ENCODE measurements around the gene FIBP.

Gene FIBP

DNA sequence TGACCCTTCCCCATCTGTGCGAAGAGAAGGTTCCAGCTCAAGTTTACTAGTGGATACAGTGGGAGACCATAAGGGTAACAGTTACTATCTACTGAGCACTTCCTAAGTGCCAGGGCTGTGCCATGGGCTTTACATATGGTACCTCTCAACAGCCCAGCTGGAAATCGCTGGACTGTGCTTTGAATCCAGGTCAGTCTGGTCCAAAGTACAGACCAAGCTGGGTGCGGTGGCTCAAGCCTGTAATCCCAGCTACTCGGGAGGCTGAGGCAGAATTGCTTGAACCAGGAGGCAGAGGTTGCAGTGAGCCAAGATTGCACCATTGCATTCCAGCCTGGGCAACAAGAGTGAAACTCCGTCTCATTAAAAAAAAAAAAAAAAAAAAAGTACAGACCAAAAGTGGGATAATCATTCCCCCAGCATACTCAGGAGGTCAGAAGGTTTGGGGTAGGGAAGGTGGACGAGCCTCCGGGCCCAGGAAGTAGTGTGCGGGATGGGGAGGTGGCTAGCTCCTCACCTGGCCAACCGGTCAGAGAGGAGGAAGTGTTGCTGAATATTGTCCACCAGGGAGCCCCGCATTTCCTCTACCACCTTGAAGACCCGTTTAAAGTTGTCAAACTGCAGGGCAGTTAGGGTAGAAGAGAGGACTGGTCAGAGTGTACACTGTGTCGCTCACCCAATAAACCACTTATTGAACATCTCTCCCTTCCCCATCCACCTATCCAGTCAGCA is 2.3 kb downstream of the FIBP start:
- H3K27ac ChIP-seq: peak overlapping the region; percentile 82; the same call in 1 of the 2 replicates
- TF ChIP-seq CTCF (IDR thresholded peaks at IDR 0.05): no peak
- TF ChIP-seq ZFX (IDR thresholded peaks at IDR 0.05; ENCODE audit: borderline replicate concordance): no peak

DNA sequence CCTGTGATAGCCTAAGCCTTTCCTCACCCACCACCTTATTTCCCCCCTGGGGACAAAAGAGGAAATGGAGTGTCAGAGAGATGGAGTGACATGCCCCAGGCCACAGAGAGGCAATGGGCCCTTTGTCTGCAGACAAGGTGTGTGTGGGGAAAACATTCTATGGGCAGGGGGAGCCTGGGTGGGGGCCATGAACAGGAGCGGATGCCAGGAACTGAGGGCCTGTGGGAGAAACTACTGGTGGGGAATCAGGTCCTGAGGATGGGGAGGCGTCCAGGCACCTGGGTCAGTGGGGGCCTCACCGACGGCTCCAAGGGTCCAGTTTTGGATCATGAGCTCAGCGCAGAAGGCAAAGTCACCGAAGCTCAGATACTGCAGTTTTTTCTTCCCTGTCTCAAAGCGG is 3.0 kb downstream of the FIBP start:
- H3K27ac ChIP-seq: no peak overlapping the region
- TF ChIP-seq CTCF (IDR thresholded peaks at IDR 0.05) (no peak), ZFX (IDR thresholded peaks at IDR 0.05; ENCODE audit: borderline replicate concordance) (no peak)

DNA sequence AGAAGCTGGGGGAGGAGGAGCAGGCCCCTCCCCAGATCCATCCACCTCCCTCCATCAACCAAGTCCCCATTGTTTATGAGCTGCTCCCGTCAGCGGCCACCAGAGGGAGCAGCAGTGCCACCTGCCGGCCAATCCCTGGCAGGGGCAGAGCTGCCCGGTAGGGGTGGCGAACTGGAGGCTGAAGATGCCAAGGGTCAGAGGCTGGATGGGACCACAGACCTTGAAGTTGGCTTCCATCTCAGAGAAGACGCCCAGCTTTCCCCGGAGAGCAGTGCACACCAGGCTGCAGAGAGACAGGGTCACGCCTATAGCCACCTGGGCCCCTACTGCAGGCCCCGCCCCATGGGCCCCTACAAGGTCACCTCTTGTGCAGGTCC is 3.6 kb downstream of the FIBP start:
- H3K27ac ChIP-seq: no peak overlapping the region
- TF ChIP-seq ZFX (IDR thresholded peaks at IDR 0.05; ENCODE audit: borderline replicate concordance) (no peak), CTCF (IDR thresholded peaks at IDR 0.05) (peak; percentile 99)

DNA sequence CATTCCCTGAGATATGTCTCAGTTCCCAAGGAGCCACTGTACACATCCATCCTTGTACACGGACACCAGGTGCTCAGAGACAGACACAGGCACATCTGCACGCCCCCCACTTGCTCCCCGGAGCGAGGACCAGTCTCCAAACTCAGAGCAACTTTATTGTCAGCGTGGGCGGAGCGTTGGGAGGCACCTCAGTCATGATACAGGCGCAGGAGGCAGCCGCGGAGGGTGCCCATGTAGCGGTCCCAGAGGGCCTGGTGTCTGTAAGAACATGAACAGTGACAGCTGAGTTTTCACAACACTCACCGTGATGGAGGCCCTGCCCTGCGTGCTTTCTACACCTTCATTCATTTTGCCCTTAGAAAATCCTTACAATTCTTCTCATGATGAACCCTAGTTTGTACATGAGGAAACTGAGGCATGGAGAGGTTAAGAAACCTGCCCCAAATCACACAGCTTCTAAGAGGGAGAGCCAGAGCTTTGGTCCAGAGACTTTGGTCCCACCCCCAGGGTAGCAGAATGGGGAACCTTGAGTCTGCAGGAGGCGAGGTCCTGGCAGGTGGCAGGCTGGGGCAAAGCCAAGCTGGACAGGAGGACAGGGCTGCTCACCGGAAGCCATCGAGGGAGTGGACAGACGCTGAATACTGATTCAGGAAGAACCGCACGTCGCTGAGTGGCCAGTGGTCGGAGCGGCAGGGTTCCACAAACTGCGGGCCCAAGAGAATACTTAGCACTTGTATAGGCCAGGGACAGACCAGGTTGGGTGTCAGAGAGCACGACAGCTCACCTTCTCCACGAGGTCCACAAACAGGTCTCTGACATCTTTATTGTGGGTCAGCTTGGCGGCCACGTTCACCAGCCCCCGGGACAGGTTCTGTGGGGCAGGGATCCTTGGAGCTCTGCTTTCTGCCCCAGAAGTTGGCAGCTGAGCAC is 4.2 kb downstream of the FIBP start:
- TF ChIP-seq ZFX (IDR thresholded peaks at IDR 0.05; ENCODE audit: borderline replicate concordance): no peak
- no peak for TF ChIP-seq CTCF (IDR thresholded peaks at IDR 0.05)
- no peak overlapping the region for H3K27ac ChIP-seq

DNA sequence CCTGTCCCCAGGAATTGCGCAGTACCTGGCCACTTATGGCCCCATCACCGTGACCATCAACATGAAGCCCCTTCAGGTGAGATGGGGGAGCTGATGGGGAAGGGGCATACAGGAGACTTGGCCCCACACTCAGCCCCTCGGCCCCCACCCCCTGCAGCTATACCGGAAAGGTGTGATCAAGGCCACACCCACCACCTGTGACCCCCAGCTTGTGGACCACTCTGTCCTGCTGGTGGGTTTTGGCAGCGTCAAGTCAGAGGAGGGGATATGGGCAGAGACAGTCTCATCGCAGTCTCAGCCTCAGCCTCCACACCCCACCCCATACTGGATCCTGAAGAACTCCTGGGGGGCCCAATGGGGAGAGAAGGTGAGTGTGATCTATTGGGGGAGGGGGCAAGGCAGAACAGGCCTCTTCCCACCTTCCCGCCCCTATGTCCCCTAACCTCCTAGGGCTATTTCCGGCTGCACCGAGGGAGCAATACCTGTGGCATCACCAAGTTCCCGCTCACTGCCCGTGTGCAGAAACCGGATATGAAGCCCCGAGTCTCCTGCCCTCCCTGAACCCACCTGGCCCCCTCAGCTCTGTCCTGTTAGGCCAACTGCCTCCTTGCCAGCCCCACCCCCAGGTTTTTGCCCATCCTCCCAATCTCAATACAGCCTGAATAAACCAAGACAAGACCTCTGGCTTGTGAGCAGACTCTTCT is 5.1 kb downstream of the FIBP start:
- H3K27ac ChIP-seq: no peak overlapping the region
- TF ChIP-seq ZFX (IDR thresholded peaks at IDR 0.05; ENCODE audit: borderline replicate concordance) (no peak), CTCF (IDR thresholded peaks at IDR 0.05) (no peak)

- H3K27ac ChIP-seq: no peak overlapping the region
- TF ChIP-seq ZFX (IDR thresholded peaks at IDR 0.05; ENCODE audit: borderline replicate concordance) (no peak), CTCF (IDR thresholded peaks at IDR 0.05) (no peak)
These were observed 5.9 kb downstream of the FIBP start for GRCh38 chr11:65882120-65883057.
